ENCODE results near the gene CCSER1. TPM values are rescaled to one million over a fixed set of nuclear protein-coding genes. Genes with fewer than 3 reads are reported as not detected.

Gene CCSER1
- total and polyA plus RNA-seq, 7 donors, result 0.06 to 2.5 (median 0.30) TPM

- H3K4me1 ChIP-seq, result no peaks in the 10 kb centered on the region
- peaks cover 6% of the 10 kb centered on the region for H3K9me3 ChIP-seq
- no peak overlapping the region for H3K27ac ChIP-seq
- no peak overlapping the region for H3K4me3 ChIP-seq
- H3K27me3 ChIP-seq (ENCODE audit: insufficient read depth in 3 of 3, low read length in 2 of 3), result no peaks in the 10 kb centered on the region
- no peaks in the 10 kb centered on the region for H3K36me3 ChIP-seq (ENCODE audit: insufficient read depth in 1 of 2, low read depth in 1 of 2)
- 39 to 68% (median 48%) methylated on average over 1 of the region's 1 CpG for WGBS, 3 donors
- intact Hi-C loops (cut with DNase I), result no loop called here
- DNase-seq, result no peak
- no peak for TF ChIP-seq CTCF (IDR thresholded peaks at IDR 0.05)
- ATAC-seq, result no peak
Measured at GRCh38 chr4:91567594-91567993, 1440.4 kb downstream of the CCSER1 start.

- Histone ChIP-seq H3K4me3 (no peak overlapping the region), H3K27ac (no peak overlapping the region), H3K4me1 (no peaks in the 10 kb centered on the region), H3K9me3 (no peaks in the 10 kb centered on the region), H3K27me3 (ENCODE audit: insufficient read depth in 3 of 3, low read length in 2 of 3) (no peaks in the 10 kb centered on the region), H3K36me3 (ENCODE audit: insufficient read depth in 1 of 2, low read depth in 1 of 2) (no peaks in the 10 kb centered on the region)
- ATAC-seq (no peak), DNase-seq (no peak)
- intact Hi-C loops (cut with DNase I), result no loop called here
- TF ChIP-seq CTCF (IDR thresholded peaks at IDR 0.05), result no peak
Measured at GRCh38 chr4:91577864-91578263, 1450.7 kb downstream of the CCSER1 start.

GRCh38 chr4:91590260-91590659 is 1463.1 kb downstream of the CCSER1 start:
- DNase-seq (no peak), ATAC-seq (no peak)
- intact Hi-C loops (cut with DNase I), result no loop called here
- WGBS, 3 donors, result 38 to 62% (median 54%) methylated on average over 3 of the region's 3 CpGs
- Histone ChIP-seq H3K9me3 (no peaks in the 10 kb centered on the region), H3K27ac (no peak overlapping the region), H3K4me1 (no peaks in the 10 kb centered on the region), H3K27me3 (ENCODE audit: insufficient read depth in 3 of 3, low read length in 2 of 3) (no peaks in the 10 kb centered on the region), H3K36me3 (ENCODE audit: insufficient read depth in 1 of 2, low read depth in 1 of 2) (no peaks in the 10 kb centered on the region), H3K4me3 (no peak overlapping the region)
- no peak for TF ChIP-seq CTCF (IDR thresholded peaks at IDR 0.05)

- Histone ChIP-seq H3K4me1 (no peaks in the 10 kb centered on the region), H3K27ac (no peak overlapping the region), H3K27me3 (ENCODE audit: insufficient read depth in 3 of 3, low read length in 2 of 3) (no peaks in the 10 kb centered on the region), H3K36me3 (ENCODE audit: insufficient read depth in 1 of 2, low read depth in 1 of 2) (no peaks in the 10 kb centered on the region), H3K9me3 (no peaks in the 10 kb centered on the region), H3K4me3 (no peak overlapping the region)
- DNase-seq (no peak), ATAC-seq (no peak)
- TF ChIP-seq CTCF (IDR thresholded peaks at IDR 0.05), result no peak
- WGBS, 3 donors, result 67 to 82% (median 80%) methylated on average over 4 of the region's 4 CpGs
- intact Hi-C loops (cut with DNase I), result no loop called here
Measured at GRCh38 chr4:91592125-91592524, 1464.9 kb downstream of the CCSER1 start.

GRCh38 chr4:91596718-91597117 is 1469.5 kb downstream of the CCSER1 start:
- 34 to 63% (median 50%) methylated on average over 2 of the region's 2 CpGs for WGBS, 3 donors
- H3K36me3 ChIP-seq (ENCODE audit: insufficient read depth in 1 of 2, low read depth in 1 of 2), result no peaks in the 10 kb centered on the region
- H3K27ac ChIP-seq, result no peak overlapping the region
- ATAC-seq (no peak), DNase-seq (no peak)
- intact Hi-C loops (cut with DNase I), result no loop called here
- no peak overlapping the region for H3K4me3 ChIP-seq
- no peak for TF ChIP-seq CTCF (IDR thresholded peaks at IDR 0.05)
- peaks cover 0 to 2% (median 0%) of the 10 kb centered on the region in 3 donors for H3K27me3 ChIP-seq (ENCODE audit: insufficient read depth in 3 of 3, low read length in 2 of 3)
- no peaks in the 10 kb centered on the region for H3K4me1 ChIP-seq
- no peaks in the 10 kb centered on the region for H3K9me3 ChIP-seq
